Activated naive CD4-positive, alpha-beta T cell treated with anti-CD3 and anti-CD28 coated beads, Interleukin-2, amount 50 U/mL, for 72 hours (primary cell): ENCODE results near the gene NUP153. TPM values are rescaled to one million over a fixed set of nuclear protein-coding genes. Genes with fewer than 3 reads are reported as not detected.

Experiments
- ATAC-seq, 2 donors: fragments of 150-1000 bp; cut with Tn5 transposase; 2 replicates each; pipeline ENCODE4 v1.10.0; 2021; ENCODE audit warnings: mild to moderate bottlenecking in 2 of 2, moderate library complexity in 2 of 2
- DNase-seq, 2 donors: peaks; one replicate each; pipeline ENCODE4 v3.0.0; 2021 to 2022; ENCODE audit warnings: low spot score in 2 of 2
- H3K27ac Mint-ChIP-seq, 2 donors: one replicate each; pipeline ENCODE4 v1.8.0; 2022; ENCODE audit warnings: mild to moderate bottlenecking in 2 of 2, mixed read lengths in 2 of 2
- H3K36me3 Mint-ChIP-seq, 2 donors: one replicate each; pipeline ENCODE4 v1.8.0; 2022; ENCODE audit warnings: mixed read lengths in 2 of 2
- H3K9me3 Mint-ChIP-seq, 2 donors: one replicate each; pipeline ENCODE4 v1.8.0; 2022; ENCODE audit warnings: mixed read lengths in 2 of 2
- total RNA-seq, 2 donors: library from RNA; stranded (reverse); gene quantifications; one replicate each; pipeline ENCODE4 v1.2.3, GENCODE V29; 2022

Gene NUP153
- total RNA-seq, 2 donors from 2014 or later, result 77.3 to 84.8 TPM

DNA sequence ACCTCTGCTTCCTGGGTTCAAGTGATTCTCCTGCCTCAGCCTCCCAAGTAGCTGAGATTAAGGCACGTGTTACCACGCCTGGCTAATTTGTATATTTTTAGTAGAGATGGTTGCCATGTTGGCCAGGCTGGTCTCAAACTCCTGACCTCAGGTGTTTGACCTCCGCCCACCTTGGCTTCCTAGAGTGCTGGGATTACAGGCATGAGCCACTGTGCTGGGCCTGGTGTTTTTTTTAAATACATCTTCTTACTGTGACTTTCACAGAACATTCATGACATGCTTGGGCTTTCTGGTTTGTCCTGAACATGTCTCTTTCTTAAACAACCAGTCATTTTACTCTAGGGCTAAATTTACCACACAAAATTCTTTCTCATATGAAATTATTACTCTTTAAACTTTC lies 141.3 kb downstream of the NUP153 start:
- no peak for DNase-seq
- peaks cover 7 to 8% of the 10 kb centered on the region in 2 donors for H3K9me3 Mint-ChIP-seq
- H3K27ac Mint-ChIP-seq, result no peak overlapping the region
- peaks cover 9 to 12% of the 10 kb centered on the region in 2 donors for H3K36me3 Mint-ChIP-seq
- no peak for ATAC-seq

Other genes with a start within 250 kb of the NUP153 start
- gene FAM8A1, start 106.6 kb downstream of the NUP153 start, total RNA-seq, result 1 to 10 TPM; 3.9 TPM